ENCODE measurements around the gene MACF1. TPM values are rescaled to one million over a fixed set of nuclear protein-coding genes. Genes with fewer than 3 reads are reported as not detected.
A peak's percentile ranks its signal among the peaks of the same experiment; 100 is the strongest.

MACF1 gene
- total RNA-seq, 1 experiment from 2014 or later, result 190 TPM

DNA sequence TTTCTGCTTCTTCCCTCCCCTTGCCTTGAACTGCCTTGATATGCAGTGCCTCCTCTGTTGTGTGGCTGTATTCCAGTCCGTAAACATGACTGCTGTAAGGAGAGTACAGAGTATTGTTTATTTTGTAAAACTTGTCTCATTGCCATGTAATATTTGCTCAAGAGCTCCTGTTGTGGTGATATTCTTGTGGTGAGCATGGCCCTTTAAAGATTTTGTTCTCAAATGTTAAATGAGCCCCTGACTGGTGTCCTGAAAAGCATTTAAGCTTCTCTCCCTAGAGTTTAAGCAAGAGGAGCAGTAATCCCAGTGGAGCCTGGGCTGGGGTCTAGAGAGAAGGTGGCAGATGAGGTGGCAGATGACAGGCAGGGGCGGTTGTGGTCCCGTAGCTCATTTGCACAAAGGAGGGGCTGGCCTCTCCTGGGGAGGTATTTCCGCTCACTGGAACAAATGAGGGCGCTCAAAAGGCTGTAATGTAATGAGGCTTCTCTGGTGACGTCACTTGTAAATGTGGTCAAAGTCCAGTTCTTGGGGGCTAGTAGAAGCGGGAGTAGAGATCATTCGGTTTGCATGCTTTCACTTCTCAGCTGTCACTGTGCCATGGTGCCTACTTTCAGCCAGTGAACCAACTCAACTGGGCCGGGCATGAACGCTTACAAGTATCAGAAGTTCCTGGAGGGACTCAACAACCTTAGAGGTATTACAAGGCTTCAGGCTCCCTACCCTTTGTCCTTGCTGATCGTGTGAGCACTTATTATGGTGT is 46.0 kb upstream of the MACF1 start:
- H3K23me2 ChIP-seq (ENCODE audit: insufficient read length, low read depth, low read length, poor library complexity, severe bottlenecking), result no peaks in the 10 kb centered on the region
- peak overlapping the region; percentile 60 to 69; a peak in 4 of 5 replicates for H3K4me3 Mint-ChIP-seq
- H3K4ac ChIP-seq (ENCODE audit: low read depth, low read length), result no peak overlapping the region
- H3K9me3 ChIP-seq (ENCODE audit: control insufficient read depth, low read depth, low read length), result no peaks in the 10 kb centered on the region
- no peak overlapping the region for H2BK120ac ChIP-seq (ENCODE audit: low read depth, low read length, poor library complexity, severe bottlenecking)
- H4K8ac ChIP-seq (replicated peaks; ENCODE audit: insufficient read length, low read depth, low read length), result no peak overlapping the region
- peak overlapping the region; percentile 50 for H3K4me2 ChIP-seq (ENCODE audit: insufficient read depth, insufficient read length, low read length)
- DNase-seq, result peak; percentile 84
- peak overlapping the region; percentile 34 for H3K9ac ChIP-seq (ENCODE audit: extremely low read depth, insufficient read length, low read length)
- no peak overlapping the region for H3K56ac ChIP-seq (ENCODE audit: insufficient read length, low read depth, low read length)
- TF ChIP-seq, protein P1, sequence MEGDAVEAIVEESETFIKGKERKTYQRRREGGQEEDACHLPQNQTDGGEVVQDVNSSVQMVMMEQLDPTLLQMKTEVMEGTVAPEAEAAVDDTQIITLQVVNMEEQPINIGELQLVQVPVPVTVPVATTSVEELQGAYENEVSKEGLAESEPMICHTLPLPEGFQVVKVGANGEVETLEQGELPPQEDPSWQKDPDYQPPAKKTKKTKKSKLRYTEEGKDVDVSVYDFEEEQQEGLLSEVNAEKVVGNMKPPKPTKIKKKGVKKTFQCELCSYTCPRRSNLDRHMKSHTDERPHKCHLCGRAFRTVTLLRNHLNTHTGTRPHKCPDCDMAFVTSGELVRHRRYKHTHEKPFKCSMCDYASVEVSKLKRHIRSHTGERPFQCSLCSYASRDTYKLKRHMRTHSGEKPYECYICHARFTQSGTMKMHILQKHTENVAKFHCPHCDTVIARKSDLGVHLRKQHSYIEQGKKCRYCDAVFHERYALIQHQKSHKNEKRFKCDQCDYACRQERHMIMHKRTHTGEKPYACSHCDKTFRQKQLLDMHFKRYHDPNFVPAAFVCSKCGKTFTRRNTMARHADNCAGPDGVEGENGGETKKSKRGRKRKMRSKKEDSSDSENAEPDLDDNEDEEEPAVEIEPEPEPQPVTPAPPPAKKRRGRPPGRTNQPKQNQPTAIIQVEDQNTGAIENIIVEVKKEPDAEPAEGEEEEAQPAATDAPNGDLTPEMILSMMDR (conservative IDR thresholded peaks at IDR 0.05), result no peak
- no peak overlapping the region for H4K91ac ChIP-seq (ENCODE audit: insufficient read length, low read depth, low read length)
- H3K23ac ChIP-seq (ENCODE audit: insufficient read length, low read depth, low read length), result no peak overlapping the region
- H2AFZ ChIP-seq (ENCODE audit: low read length), result no peak overlapping the region
- H3K4me1 Mint-ChIP-seq, result peaks cover 69 to 70% of the 10 kb centered on the region in 2 experiments
- H2BK5ac ChIP-seq (ENCODE audit: insufficient read length, low read length), result no peak overlapping the region
- peaks cover 2% of the 10 kb centered on the region for H3K79me1 ChIP-seq (ENCODE audit: insufficient read depth, low read depth, low read length, poor library complexity, severe bottlenecking)
- peak overlapping the region; percentile 48 for H3K18ac ChIP-seq (ENCODE audit: insufficient read length, low read depth, low read length)
- H3K27ac Mint-ChIP-seq, result peak overlapping the region; percentile 96 to 98 (median 97)
- no peak overlapping the region for H2BK12ac ChIP-seq (ENCODE audit: insufficient read length, low read depth, low read length)
- H3K27me3 ChIP-seq (ENCODE audit: insufficient read depth, low read length), result no peaks in the 10 kb centered on the region
- H2BK20ac ChIP-seq (ENCODE audit: low read depth, low read length, poor library complexity, severe bottlenecking), result no peak overlapping the region
- H3K27me3 Mint-ChIP-seq (ENCODE audit: low read depth), result no peaks in the 10 kb centered on the region
- H3K79me2 ChIP-seq (ENCODE audit: insufficient read depth, low read length), result peaks cover 23% of the 10 kb centered on the region; the same call in 1 of the 2 replicates
- H3K9me3 Mint-ChIP-seq, result no peaks in the 10 kb centered on the region
- no peak overlapping the region for H3K14ac ChIP-seq (ENCODE audit: insufficient read depth, low read length)
- peaks cover 27% of the 10 kb centered on the region for H3K4me1 ChIP-seq (ENCODE audit: insufficient read depth, low read length)
- H3T11ph ChIP-seq (ENCODE audit: low read length), result no peak overlapping the region
- H3K36me3 Mint-ChIP-seq (ENCODE audit: insufficient read depth in 1 of 3, low read depth in 3 of 3), result peaks cover 3 to 7% (median 3%) of the 10 kb centered on the region in 3 experiments; a peak in 6 of 7 replicates
- no CpG with 5 or more reads among the region's 11 CpGs for WGBS (ENCODE audit: extremely low coverage, insufficient read length, low lambda C conversion rate)
- H4K5ac ChIP-seq (ENCODE audit: insufficient read length, low read depth, low read length), result no peak overlapping the region
- H4K20me1 ChIP-seq (ENCODE audit: control insufficient read depth, insufficient read depth, insufficient read length), result no peaks in the 10 kb centered on the region
- H3K27ac ChIP-seq (ENCODE audit: insufficient read length, low read depth, low read length), result peak overlapping the region; percentile 78
- no peak overlapping the region for H2BK15ac ChIP-seq (ENCODE audit: low read depth, low read length)
- H2AK5ac ChIP-seq (ENCODE audit: insufficient read length, low read length), result no peak overlapping the region
